MM.1S (cell line): Measurements from ENCODE around the gene SCYGR6.
"Not testable (repeated sequence)": the region's sequence is repeated elsewhere in the genome, so short reads cannot be mapped to it uniquely, and the experiment has no call there.

Experiments used
- DNase-seq: peaks from one replicate; pipeline ENCODE4 v3.0.0-alpha.2; 2015
- H2AFZ ChIP-seq: fragments of 300-600 bp; sonication (generic); 2 replicates; pipeline ENCODE4 v1.6.0; 2016; ENCODE audit warnings: antibody characterized with exemption, low read length
- H3F3A ChIP-seq: fragments of 300-600 bp; sonication (generic); 2 replicates; pipeline ENCODE4 v1.6.1; 2016; ENCODE audit warnings: mild to moderate bottlenecking, antibody characterized with exemption, low read length, moderate library complexity, mixed read lengths; ENCODE audit not compliant: insufficient read depth
- H3K27ac ChIP-seq: fragments of 300-600 bp; sonication (generic); 2 replicates; pipeline ENCODE4 v1.5.1; 2016; ENCODE audit warnings: mild to moderate bottlenecking, low read length
- H3K27me3 ChIP-seq: fragments of 300-600 bp; sonication (generic); replicated peaks from 2 replicates; pipeline ENCODE4 v1.6.0; 2016; ENCODE audit warnings: low read length; ENCODE audit not compliant: insufficient read depth
- H3K36me3 ChIP-seq: fragments of 300-600 bp; sonication (generic); replicated peaks from 2 replicates; pipeline ENCODE4 v1.6.1; 2016; ENCODE audit warnings: mild to moderate bottlenecking, low read length, mixed read lengths; ENCODE audit not compliant: insufficient read depth
- H3K4me1 ChIP-seq: fragments of 300-600 bp; sonication (generic); 2 replicates; pipeline ENCODE4 v1.6.1; 2016; ENCODE audit warnings: low read length, mixed read lengths
- H3K4me2 ChIP-seq: fragments of 300-600 bp; sonication (generic); 2 replicates; pipeline ENCODE4 v1.6.0; 2016; ENCODE audit warnings: low read depth, low read length
- H3K4me3 ChIP-seq: fragments of 300-600 bp; sonication (generic); 2 replicates; pipeline ENCODE4 v1.5.1; 2016; ENCODE audit warnings: low read length, mixed read lengths
- H3K79me2 ChIP-seq: fragments of 300-600 bp; sonication (generic); 2 replicates; pipeline ENCODE4 v1.6.1; 2016; ENCODE audit warnings: mixed run types, low read length, mixed read lengths
- H3K9ac ChIP-seq: fragments of 300-600 bp; sonication (generic); 2 replicates; pipeline ENCODE4 v1.6.1; 2016; ENCODE audit warnings: low read length, mixed read lengths
- H3K9me2 ChIP-seq: fragments of 300-600 bp; sonication (generic); replicated peaks from 2 replicates; pipeline ENCODE4 v1.6.1; 2016; ENCODE audit warnings: mild to moderate bottlenecking, low read length, mixed read lengths; ENCODE audit not compliant: insufficient read depth
- H3K9me3 ChIP-seq: fragments of 300-600 bp; sonication (generic); replicated peaks from 2 replicates; pipeline ENCODE4 v1.6.1; 2016; ENCODE audit warnings: mild to moderate bottlenecking, low read length, mixed read lengths; ENCODE audit not compliant: insufficient read depth
- H4K20me1 ChIP-seq: fragments of 300-600 bp; sonication (generic); 2 replicates; pipeline ENCODE4 v1.6.1; 2016; ENCODE audit warnings: mild to moderate bottlenecking, low read length, moderate library complexity, mixed read lengths; ENCODE audit not compliant: insufficient read depth
- CTCF ChIP-seq: fragments of 300-600 bp; sonication (generic); IDR thresholded peaks from 2 replicates; pipeline ENCODE4 v1.5.1; 2016; ENCODE audit warnings: antibody characterized with exemption, low read length, mixed read lengths
- EZH2 ChIP-seq: fragments of 300-600 bp; sonication (generic); optimal IDR thresholded peaks from 2 replicates; pipeline ENCODE3; 2017; ENCODE audit warnings: low read depth, mild to moderate bottlenecking, antibody characterized with exemption, low read length, mixed read lengths
- EZH2phosphoT487 ChIP-seq: fragments of 300-600 bp; sonication (generic); IDR thresholded peaks from 2 replicates; pipeline ENCODE4 v1.6.1; 2018; ENCODE audit warnings: antibody characterized with exemption, low read length

The SCYGR6 gene

GRCh38 chr2:227765788-227766372 is 41.3 kb upstream of the SCYGR6 start:
- Histone ChIP-seq H3K9me3 (no peaks in the 10 kb centered on the region), H3F3A (no peaks in the 10 kb centered on the region), H3K4me3 (no peak overlapping the region), H3K79me2 (no peaks in the 10 kb centered on the region), H2AFZ (no peak overlapping the region), H3K27me3 (no peaks in the 10 kb centered on the region), H3K4me1 (no peaks in the 10 kb centered on the region), H3K4me2 (no peak overlapping the region), H3K27ac (no peak overlapping the region), H3K36me3 (no peaks in the 10 kb centered on the region), H3K9me2 (no peaks in the 10 kb centered on the region), H4K20me1 (no peaks in the 10 kb centered on the region), H3K9ac (no peak overlapping the region)
- no peak for DNase-seq
- no peak for TF ChIP-seq EZH2phosphoT487
- no peak for TF ChIP-seq EZH2
- TF ChIP-seq CTCF, result no peak

- Histone ChIP-seq H3K79me2 (no peaks in the 10 kb centered on the region), H3K4me2 (no peak overlapping the region), H3K27me3 (no peaks in the 10 kb centered on the region), H3K4me1 (no peaks in the 10 kb centered on the region), H3K9me2 (no peaks in the 10 kb centered on the region), H3K9me3 (no peaks in the 10 kb centered on the region), H4K20me1 (no peaks in the 10 kb centered on the region), H3K9ac (no peak overlapping the region), H2AFZ (no peak overlapping the region), H3K36me3 (no peaks in the 10 kb centered on the region), H3K27ac (no peak overlapping the region), H3K4me3 (no peak overlapping the region), H3F3A (no peaks in the 10 kb centered on the region)
- no peak for TF ChIP-seq EZH2phosphoT487
- TF ChIP-seq CTCF, result no peak
- TF ChIP-seq EZH2, result no peak
- no peak for DNase-seq
Measured at GRCh38 chr2:227761740-227762476, 37.4 kb upstream of the SCYGR6 start.

- Histone ChIP-seq H3K27ac (no peak overlapping the region), H3K4me2 (no peak overlapping the region), H4K20me1 (no peaks in the 10 kb centered on the region), H3K9ac (no peak overlapping the region), H3K4me1 (no peaks in the 10 kb centered on the region), H3K9me3 (no peaks in the 10 kb centered on the region), H3K4me3 (no peak overlapping the region), H3K9me2 (no peaks in the 10 kb centered on the region), H2AFZ (no peak overlapping the region), H3K27me3 (no peaks in the 10 kb centered on the region), H3K36me3 (no peaks in the 10 kb centered on the region), H3K79me2 (no peaks in the 10 kb centered on the region), H3F3A (no peaks in the 10 kb centered on the region)
- DNase-seq, result no peak
- TF ChIP-seq EZH2phosphoT487, result no peak
- no peak for TF ChIP-seq EZH2
- TF ChIP-seq CTCF, result no peak
Measured at GRCh38 chr2:227759411-227760118, 35.0 kb upstream of the SCYGR6 start.

GRCh38 chr2:227756261-227756660 is 31.7 kb upstream of the SCYGR6 start:
- not testable (repeated sequence) for H3K27ac ChIP-seq, H3K9me3 ChIP-seq, H2AFZ ChIP-seq, H3K36me3 ChIP-seq, DNase-seq, H3K27me3 ChIP-seq, H3K79me2 ChIP-seq, H3F3A ChIP-seq, H3K9me2 ChIP-seq, H3K4me1 ChIP-seq, H3K9ac ChIP-seq, H3K4me2 ChIP-seq, H4K20me1 ChIP-seq, H3K4me3 ChIP-seq
